HUES48 (cell line): ENCODE results near the gene FGFR3.
A peak's percentile ranks its signal among the peaks of the same experiment; 100 is the strongest.

ENCODE experiments used
- H3K27ac ChIP-seq: one replicate; pipeline ENCODE4 v1.7.0; 2013; ENCODE audit warnings: low read depth, low read length, inconsistent platforms
- H3K27me3 ChIP-seq: 2 replicates; pipeline ENCODE4 v1.6.1; 2013; ENCODE audit warnings: mild to moderate bottlenecking, low read length; ENCODE audit not compliant: control insufficient read depth, insufficient read depth
- H3K36me3 ChIP-seq: 2 replicates; pipeline ENCODE4 v1.6.1; 2013; ENCODE audit warnings: low read length; ENCODE audit not compliant: control insufficient read depth, insufficient read depth
- H3K4me1 ChIP-seq: 2 replicates; pipeline ENCODE4 v1.6.1; 2013; ENCODE audit warnings: mild to moderate bottlenecking, low read length; ENCODE audit not compliant: control insufficient read depth, insufficient read depth
- H3K4me3 ChIP-seq: 2 replicates; pipeline ENCODE4 v1.5.1; 2013; ENCODE audit warnings: mild to moderate bottlenecking, low read depth, low read length
- H3K9ac ChIP-seq: 2 replicates; pipeline ENCODE4 v1.6.1; 2013; ENCODE audit warnings: mild to moderate bottlenecking, low read depth, low read length, moderate library complexity
- H3K9me3 ChIP-seq: 2 replicates; pipeline ENCODE4 v1.6.1; 2013; ENCODE audit warnings: low read length; ENCODE audit not compliant: control insufficient read depth, insufficient read depth

Gene FGFR3

GRCh38 chr4:1851575-1852410 is 58.7 kb downstream of the FGFR3 start:
- Histone ChIP-seq H3K27ac (no peak overlapping the region), H3K4me3 (no peak overlapping the region), H3K9ac (no peak overlapping the region)

GRCh38 chr4:1852904-1853623 is 60.0 kb downstream of the FGFR3 start:
- H3K36me3 ChIP-seq = peaks cover 6% of the 10 kb centered on the region; the same call in 1 of the 2 replicates
- no peak overlapping the region for H3K27ac ChIP-seq
- peaks cover 19% of the 10 kb centered on the region for H3K27me3 ChIP-seq
- no peaks in the 10 kb centered on the region for H3K9me3 ChIP-seq
- H3K4me1 ChIP-seq = 0 out of 2 replicates have a peak, but pooled peaks cover 3% of the 10 kb centered on the region
- no peak overlapping the region for H3K9ac ChIP-seq
- H3K4me3 ChIP-seq = no peak overlapping the region

More at GRCh38 chr4:1851575-1852410, 58.7 kb downstream of the FGFR3 start:
- Histone ChIP-seq H3K36me3 (peaks cover 13% of the 10 kb centered on the region; the same call in 1 of the 2 replicates), H3K9me3 (no peaks in the 10 kb centered on the region), H3K27me3 (peaks cover 6% of the 10 kb centered on the region), H3K4me1 (no peaks in the 10 kb centered on the region)

GRCh38 chr4:1854752-1855151 is 61.7 kb downstream of the FGFR3 start:
- Histone ChIP-seq H3K9ac (0 out of 2 replicates have a peak overlapping the region, but pooled peaks have one; percentile 69), H3K4me1 (0 out of 2 replicates have a peak, but pooled peaks cover 3% of the 10 kb centered on the region), H3K4me3 (peak overlapping the region; percentile 89), H3K36me3 (no peaks in the 10 kb centered on the region), H3K27ac (no peak overlapping the region), H3K27me3 (peaks cover 36% of the 10 kb centered on the region), H3K9me3 (no peaks in the 10 kb centered on the region)

- H3K9me3 ChIP-seq = no peaks in the 10 kb centered on the region
- H3K27me3 ChIP-seq = peaks cover 42% of the 10 kb centered on the region
- H3K36me3 ChIP-seq = no peaks in the 10 kb centered on the region
- no peak overlapping the region for H3K27ac ChIP-seq
- 0 out of 2 replicates have a peak, but pooled peaks cover 3% of the 10 kb centered on the region for H3K4me1 ChIP-seq
- H3K9ac ChIP-seq = peak overlapping the region; percentile 69; the same call in 1 of the 2 replicates
- peak overlapping the region; percentile 89 for H3K4me3 ChIP-seq
Measured at GRCh38 chr4:1855333-1856070, 62.4 kb downstream of the FGFR3 start.

GRCh38 chr4:1856071-1856942 is 63.2 kb downstream of the FGFR3 start, which contains the start of gene LETM1:
Gene LETM1 (minus strand): TSS chr4:1856156. CDS start chr4:1855950, 206 bp downstream.
- Histone ChIP-seq H3K27ac (no peak within 1 kb of the TSS), H3K9ac (peak within 1 kb of the TSS; percentile 69; the same call in 1 of the 2 replicates)

GRCh38 chr4:1856943-1857699 is 64.0 kb downstream of the FGFR3 start:
- no peaks in the 10 kb centered on the region for H3K9me3 ChIP-seq
- no peak overlapping the region for H3K27ac ChIP-seq
- no peak overlapping the region for H3K9ac ChIP-seq
- H3K36me3 ChIP-seq = no peaks in the 10 kb centered on the region
- H3K4me3 ChIP-seq = peak overlapping the region; percentile 89
- H3K27me3 ChIP-seq = peaks cover 58% of the 10 kb centered on the region
- H3K4me1 ChIP-seq = 0 out of 2 replicates have a peak, but pooled peaks cover 3% of the 10 kb centered on the region

More at GRCh38 chr4:1856071-1856942, 63.2 kb downstream of the FGFR3 start, which contains the start of gene LETM1:
- 0 out of 2 replicates have a peak, but pooled peaks cover 3% of the 10 kb centered on the region for H3K4me1 ChIP-seq
- H3K9me3 ChIP-seq = no peaks in the 10 kb centered on the region
- no peaks in the 10 kb centered on the region for H3K36me3 ChIP-seq
- H3K27me3 ChIP-seq = peaks cover 50% of the 10 kb centered on the region
- H3K4me3 ChIP-seq = peak within 1 kb of the TSS; percentile 89

GRCh38 chr4:1857931-1858330 is 64.8 kb downstream of the FGFR3 start:
- Histone ChIP-seq H3K27me3 (peaks cover 66% of the 10 kb centered on the region), H3K27ac (no peak overlapping the region), H3K36me3 (no peaks in the 10 kb centered on the region), H3K4me3 (no peak overlapping the region), H3K9ac (no peak overlapping the region), H3K4me1 (0 out of 2 replicates have a peak, but pooled peaks cover 3% of the 10 kb centered on the region), H3K9me3 (no peaks in the 10 kb centered on the region)
